SK-MEL-5 (cell line): ENCODE measurements around the gene KIAA0319L. TPM values are rescaled to one million over a fixed set of nuclear protein-coding genes. Genes with fewer than 3 reads are reported as not detected.

Experiments used
- DNase-seq: peaks from one replicate; pipeline ENCODE4 v3.0.0-alpha.2; 2016; ENCODE audit warnings: low read depth, low spot score
- in situ Hi-C: cut with HindIII; loops from 2 replicates; pipeline ENCODE4 v1.10.0; 2016; ENCODE audit warnings: low sequenced_read_pairs, high pct_unique_total_duplicates, low pct_unique_long_range_greater_than_20kb
- total RNA-seq: library from RNA; depleted of rRNA; stranded (reverse); fragments of >200 nt; shearing (Covaris generic); gene quantifications from 2 replicates; pipeline ENCODE4 v1.2.3, GENCODE V29; 2014

Gene KIAA0319L
- total RNA-seq, 1 experiment from 2014 or later, result 43.8 TPM

- in situ Hi-C loops, result no loop called here
- DNase-seq, result peak; percentile 26
Measured at GRCh38 chr1:35443768-35444518, 113.3 kb downstream of the KIAA0319L start.

DNA sequence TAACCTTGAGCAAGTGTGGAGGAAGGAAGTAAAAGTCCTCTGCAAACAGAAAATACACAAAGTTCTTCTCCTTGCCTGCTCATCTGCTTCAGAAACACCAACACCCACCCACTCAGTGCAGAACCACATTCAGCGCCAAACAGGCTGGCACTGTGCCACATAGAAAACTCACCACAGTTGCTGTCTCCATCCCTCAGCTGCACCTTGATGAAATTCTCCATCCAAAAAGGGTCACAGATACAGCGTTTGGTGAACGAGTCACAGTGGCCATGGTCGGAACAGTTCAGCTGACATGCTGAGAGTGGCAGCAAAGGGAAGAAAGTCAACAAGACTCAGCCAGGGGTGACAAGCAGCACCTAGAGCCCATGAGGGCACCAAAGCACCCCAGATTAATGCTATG lies 114.5 kb downstream of the KIAA0319L start:
- no peak for DNase-seq
- in situ Hi-C loops, result no loop called here

DNA sequence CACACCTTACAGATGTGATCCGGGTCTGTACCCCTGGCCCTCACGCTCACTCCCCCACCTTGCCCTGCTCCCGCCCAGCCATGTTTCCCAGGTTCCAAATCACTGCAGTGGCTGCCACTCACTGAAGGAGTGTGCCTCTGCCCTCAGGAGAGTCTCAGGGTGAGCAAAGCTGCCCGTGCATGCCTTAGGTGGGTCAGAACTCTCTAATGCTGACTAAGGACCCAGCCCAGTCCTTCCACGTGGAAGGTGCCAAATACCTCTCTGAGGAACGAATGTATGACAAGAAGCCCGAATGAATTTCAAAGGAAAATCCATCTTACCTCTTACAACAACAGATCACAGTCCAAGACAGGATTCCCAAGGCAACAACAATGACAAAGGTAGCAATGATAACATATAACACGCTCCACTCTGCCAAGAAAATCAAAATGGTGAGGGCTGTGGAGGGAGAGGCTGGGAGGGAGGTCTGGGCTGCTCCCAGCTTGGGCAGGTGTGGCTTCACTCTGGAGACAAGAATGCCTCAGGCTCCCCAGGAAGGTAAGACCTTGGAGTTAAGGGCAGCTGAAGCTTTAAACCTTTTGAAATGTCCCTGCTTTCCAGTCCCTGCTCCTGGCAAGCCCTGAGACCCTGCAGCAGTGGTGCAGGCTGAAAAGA lies 115.2 kb downstream of the KIAA0319L start:
- no peak for DNase-seq
- in situ Hi-C loops, result no loop called here

GRCh38 chr1:35439626-35440025 lies 117.6 kb downstream of the KIAA0319L start:
- in situ Hi-C loops, result no loop called here
- no peak for DNase-seq

GRCh38 chr1:35437200-35437599 lies 120.0 kb downstream of the KIAA0319L start:
- no peak for DNase-seq
- in situ Hi-C loops, result no loop called here

- in situ Hi-C loops, result no loop called here
- DNase-seq, result no peak
Measured at GRCh38 chr1:35436078-35436477, 121.1 kb downstream of the KIAA0319L start.

DNA sequence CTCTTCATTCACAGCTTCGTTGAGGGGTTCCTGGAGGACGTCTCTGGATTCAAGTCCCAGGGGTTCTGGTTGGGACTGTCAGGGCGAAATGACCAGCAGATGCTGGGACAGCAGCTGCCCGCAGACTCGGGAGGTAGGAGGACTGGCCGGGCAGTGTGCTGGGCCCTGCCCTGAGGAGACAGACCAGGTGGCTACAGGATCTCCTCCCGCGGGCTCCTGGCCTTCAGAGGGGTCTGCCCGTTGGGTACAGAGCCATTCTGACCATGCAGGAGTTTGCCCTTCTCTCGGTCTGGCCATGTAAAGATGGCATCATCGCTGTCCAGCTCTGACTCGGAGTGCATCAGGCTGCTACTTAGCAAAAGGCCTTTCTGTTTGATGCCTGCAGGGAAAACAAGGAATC lies 122.5 kb downstream of the KIAA0319L start:
- in situ Hi-C loops, result no loop called here
- no peak for DNase-seq

DNA sequence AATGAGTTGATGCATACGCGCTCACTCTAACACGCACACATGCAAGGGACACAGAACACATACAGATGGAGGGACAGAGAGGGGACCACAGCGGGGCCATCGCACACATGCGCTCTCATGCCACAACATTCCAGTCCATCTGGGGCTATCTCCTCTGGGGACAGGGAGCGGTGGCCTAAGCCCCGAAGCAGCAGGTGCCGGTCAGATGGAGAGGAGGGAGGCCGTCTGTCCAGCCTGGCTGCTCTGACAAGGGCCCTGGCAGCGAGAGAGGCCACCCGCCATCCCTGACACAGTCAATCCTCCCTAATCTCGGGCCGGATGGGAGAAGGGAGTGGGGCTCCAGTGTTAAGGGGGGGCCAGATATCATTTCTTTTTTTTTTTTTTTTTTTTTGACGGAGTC lies 123.5 kb downstream of the KIAA0319L start:
- DNase-seq, result no peak
- in situ Hi-C loops, result no loop called here

- in situ Hi-C loops, result no loop called here
Measured at GRCh38 chr1:35432231-35432630, 125.0 kb downstream of the KIAA0319L start.

DNA sequence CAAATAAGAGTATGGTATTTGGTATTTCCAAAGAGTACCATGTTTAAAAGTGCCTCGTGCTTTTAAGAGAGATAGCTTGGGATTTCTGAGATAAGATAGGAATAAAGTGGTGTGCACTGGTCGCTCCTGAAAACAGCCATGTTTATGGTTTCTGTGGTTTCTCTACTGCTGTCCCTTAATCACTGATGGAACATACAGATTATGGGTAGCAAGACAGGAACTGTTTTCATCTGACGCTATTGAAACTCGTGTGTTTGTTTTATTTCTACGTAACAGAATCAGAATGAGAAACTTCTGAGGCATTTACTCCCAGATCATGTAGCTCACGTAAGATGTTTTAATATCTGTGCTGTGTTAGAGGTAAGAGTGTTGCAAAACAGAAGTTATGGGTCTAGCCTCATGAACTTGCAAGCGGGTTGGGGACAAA lies 126.0 kb downstream of the KIAA0319L start:
- DNase-seq, result no peak
- in situ Hi-C loops, result no loop called here

More at GRCh38 chr1:35432231-35432630, 125.0 kb downstream of the KIAA0319L start:
- no peak for DNase-seq

DNA sequence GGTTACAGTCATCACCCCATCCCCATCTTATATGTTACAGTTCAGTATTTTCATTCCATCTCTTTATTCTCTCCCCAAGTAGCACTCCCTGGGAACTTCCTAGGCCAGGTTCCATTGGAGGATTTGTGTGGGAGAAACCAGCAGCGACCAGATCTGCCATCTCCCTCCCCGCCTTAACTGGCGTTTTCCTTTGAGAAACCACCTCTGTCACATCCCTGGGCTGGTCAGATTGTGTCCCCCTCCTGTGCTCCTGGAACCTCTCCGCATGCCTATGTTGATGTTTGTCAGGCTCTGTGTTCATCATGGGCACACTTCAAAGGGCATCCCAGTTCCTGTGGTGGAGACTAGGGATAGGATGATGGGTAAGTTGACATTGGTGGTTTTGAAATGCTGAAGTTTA lies 126.4 kb downstream of the KIAA0319L start:
- in situ Hi-C loops, result no loop called here

GRCh38 chr1:35428360-35428759 lies 128.8 kb downstream of the KIAA0319L start:
- DNase-seq, result no peak

More for the DNA sequence above, 126.4 kb downstream of the KIAA0319L start:
- DNase-seq, result no peak

DNA sequence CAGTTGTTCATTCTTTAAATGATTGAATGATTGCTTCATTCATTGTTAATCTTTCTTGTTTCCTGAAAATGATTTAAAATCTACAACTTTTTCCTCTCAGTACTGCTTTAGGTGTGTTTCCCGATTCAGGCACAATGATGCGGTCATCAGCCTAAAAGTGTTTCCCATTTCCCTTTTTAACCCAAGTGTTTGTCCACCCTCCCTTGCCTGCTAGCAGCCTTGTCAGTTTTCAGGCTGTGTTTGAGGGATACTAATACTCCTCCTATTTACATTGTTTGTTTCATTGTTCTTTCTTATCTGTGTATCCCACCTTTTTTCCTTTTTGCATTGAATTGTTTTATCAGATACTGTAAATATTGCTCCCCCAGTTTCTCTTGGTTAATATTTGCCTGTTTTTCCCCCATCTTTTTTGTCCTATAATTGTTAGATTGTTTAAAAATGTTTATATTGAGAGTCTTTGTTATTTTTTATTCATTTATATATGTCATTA lies 131.1 kb downstream of the KIAA0319L start:
- in situ Hi-C loops, result no loop called here

More at GRCh38 chr1:35428360-35428759, 128.8 kb downstream of the KIAA0319L start:
- in situ Hi-C loops, result no loop called here

GRCh38 chr1:35408925-35409324 lies 148.3 kb downstream of the KIAA0319L start:
- DNase-seq, result no peak
- in situ Hi-C loops, result no loop called here

More for the DNA sequence above, 131.1 kb downstream of the KIAA0319L start:
- DNase-seq, result no peak

DNA sequence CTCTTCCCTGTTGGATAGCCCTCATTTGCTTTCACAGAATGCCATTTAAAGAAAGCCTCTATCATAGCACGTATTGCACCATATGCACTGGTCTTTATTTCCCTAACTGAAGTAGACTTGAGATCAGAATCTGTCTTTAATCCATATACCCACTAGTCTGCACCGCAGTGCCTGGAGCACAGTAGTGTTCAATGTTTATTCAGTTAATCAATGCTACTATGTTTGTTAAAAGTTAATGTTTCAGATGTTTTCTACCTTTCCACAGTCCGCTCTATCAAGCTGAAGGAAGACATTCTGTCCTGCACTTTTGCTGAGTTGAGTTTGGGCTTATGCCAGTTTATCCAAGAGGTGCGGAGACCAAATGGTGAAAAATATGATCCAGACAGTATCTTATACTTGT lies 149.5 kb downstream of the KIAA0319L start:
- in situ Hi-C loops, result no loop called here
- DNase-seq, result no peak

GRCh38 chr1:35406103-35406502 lies 151.1 kb downstream of the KIAA0319L start:
- in situ Hi-C loops, result no loop called here
- DNase-seq, result no peak

- no peak for DNase-seq
- in situ Hi-C loops, result no loop called here
Measured at GRCh38 chr1:35401049-35401448, 156.2 kb downstream of the KIAA0319L start.

DNA sequence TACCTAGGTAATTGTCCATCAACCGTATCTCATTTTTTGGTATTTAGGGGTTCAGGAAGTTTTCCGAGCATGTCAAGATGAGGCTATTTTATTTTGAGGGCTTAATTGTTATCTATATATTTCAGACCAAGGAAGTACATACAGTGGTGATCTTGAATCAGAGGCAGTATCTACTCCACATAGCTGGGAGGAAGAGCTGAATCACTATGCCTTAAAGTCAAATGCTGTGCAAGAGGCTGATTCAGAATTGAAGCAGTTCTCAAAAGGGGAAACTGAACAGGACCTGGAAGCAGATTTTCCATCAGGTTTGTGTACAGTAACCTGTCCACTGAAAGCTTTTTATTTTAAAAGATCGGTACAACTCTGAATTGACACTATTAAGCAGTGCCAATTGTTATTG lies 158.5 kb downstream of the KIAA0319L start:
- in situ Hi-C loops, result no loop called here

DNA sequence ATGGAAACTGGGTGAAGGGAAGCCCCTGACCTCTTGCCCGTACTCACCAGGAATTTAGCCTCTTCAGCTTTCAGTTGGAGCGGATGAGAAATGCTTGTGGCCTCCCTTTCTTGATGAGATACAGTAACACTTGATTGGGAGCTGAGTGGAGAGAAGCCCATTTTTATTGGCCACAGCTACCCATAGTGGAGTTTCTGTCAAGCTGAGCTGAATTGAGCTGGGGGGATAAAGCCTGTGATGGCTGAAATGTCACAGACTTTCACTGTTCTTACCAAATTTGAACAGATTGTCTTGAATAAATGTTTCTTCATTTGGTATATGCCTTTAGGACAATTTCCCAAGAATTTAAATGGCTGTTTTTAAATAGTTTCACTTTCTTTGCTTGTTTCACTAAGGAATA lies 162.8 kb downstream of the KIAA0319L start:
- no peak for DNase-seq
- in situ Hi-C loops, result no loop called here

More for the DNA sequence above, 158.5 kb downstream of the KIAA0319L start:
- no peak for DNase-seq
